Thyroid gland (tissue), 4 donors: ENCODE measurements around the gene NKIRAS2. TPM values are rescaled to one million over a fixed set of nuclear protein-coding genes. Genes with fewer than 3 reads are reported as not detected.
A peak's percentile ranks its signal among the peaks of the same experiment; 100 is the strongest.

Source experiments
- DNase-seq, 2 donors: peaks; one replicate each; pipeline ENCODE4 v3.0.0-alpha.2; 2019
- H3K27ac ChIP-seq, 3 donors: fragments of 200-600 bp; sonication (generic); 1 replicate in 2 of 3; 2 replicates in 1 of 3; pipeline ENCODE4 v1.5.1; 2016 to 2019; ENCODE audit warnings: mild to moderate bottlenecking in 1 of 3, moderate library complexity in 1 of 3
- H3K27me3 ChIP-seq: fragments of 200-600 bp; sonication (generic); one replicate; pipeline ENCODE4 v1.5.1; 2019
- H3K36me3 ChIP-seq, 2 donors: fragments of 200-600 bp; sonication (generic); one replicate each; pipeline ENCODE4 v1.5.1; 2016 to 2019
- H3K4me1 ChIP-seq, 2 donors: fragments of 200-600 bp; sonication (generic); one replicate each; pipeline ENCODE4 v1.5.1; 2017 to 2019
- H3K4me3 ChIP-seq, 3 donors: fragments of 200-600 bp; sonication (generic); replicated peaks in 1 of 3; 1 replicate in 2 of 3; 2 replicates in 1 of 3; pipeline ENCODE4 v1.5.1; 2016; ENCODE audit warnings: mild to moderate bottlenecking in 1 of 3
- H3K9me3 ChIP-seq: fragments of 200-600 bp; sonication (generic); one replicate; pipeline ENCODE4 v1.5.1; 2017
- POLR2A ChIP-seq, 2 donors: fragments of 450-650 bp; IDR thresholded peaks; one replicate each; pipeline ENCODE4 v1.6.1; 2017; ENCODE audit warnings: antibody characterized with exemption in 2 of 2, mild to moderate bottlenecking in 2 of 2, moderate library complexity in 1 of 2
- WGBS, 2 donors: methylation state at CpG; one replicate each; pipeline ENCODE4 v1.1.5; 2017; 5-methylcytosine and 5-hydroxymethylcytosine counted together
- intact Hi-C: fragments of 100-400 bp; cut with DNase I; formaldehyde crosslinking; loops from one replicate; pipeline ENCODE4 v1.15.1; 2023
- total RNA-seq, 4 donors: library from RNA; depleted of rRNA; stranded (reverse); fragments of >200 nt; gene quantifications; one replicate each; pipeline ENCODE4 v1.2.3, GENCODE V29; 2016
- TF ChIP-seq, protein P1 (sequence below), 6 experiments: fragments of 200-600 bp in 3 of 6; fragments of 450-650 bp in 3 of 6; sonication (generic) in 3 of 6; IDR thresholded peaks; one replicate each; pipeline ENCODE4 v1.5.1; 2016 to 2019; ENCODE audit warnings: antibody characterized with exemption in 6 of 6, mild to moderate bottlenecking in 2 of 6, inconsistent platforms in 1 of 6, moderate library complexity in 1 of 6

The NKIRAS2 gene
- total RNA-seq, 4 donors from 2014 or later: 23.6 to 34.6 (median 26.6) TPM

DNA sequence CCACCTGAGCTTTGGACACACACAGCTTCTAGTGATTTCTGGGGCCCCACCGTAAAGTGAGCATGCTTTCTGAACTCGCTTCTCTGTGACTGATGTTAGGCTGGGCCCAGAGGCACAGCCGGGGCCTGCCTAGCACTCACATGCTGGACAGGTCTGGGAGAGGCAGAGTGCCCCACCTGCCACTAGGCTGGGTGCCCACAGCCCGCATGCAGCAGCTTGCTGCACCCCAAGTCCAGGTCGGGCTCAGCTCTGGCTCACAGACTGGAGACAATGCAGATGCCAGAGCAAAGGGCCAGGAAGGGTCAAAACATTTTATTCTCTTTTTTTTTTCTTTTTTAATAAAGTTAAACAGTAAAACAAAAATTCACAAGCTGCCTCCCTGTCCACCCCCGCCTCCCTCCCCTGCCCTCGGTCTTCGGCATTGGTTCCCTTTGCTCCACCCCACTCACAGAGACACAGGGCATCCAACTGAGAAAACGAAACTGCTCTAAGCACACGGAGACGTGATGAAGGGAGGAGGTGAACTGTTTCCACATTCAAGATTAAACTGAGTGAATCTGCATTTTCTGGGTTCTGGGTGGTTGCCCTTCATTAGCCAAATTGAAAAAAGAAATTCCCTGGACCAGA is 43.6 kb upstream of the NKIRAS2 start:
- no peak for TF ChIP-seq POLR2A (IDR thresholded peaks at IDR 0.05)
- TF ChIP-seq, protein P1, sequence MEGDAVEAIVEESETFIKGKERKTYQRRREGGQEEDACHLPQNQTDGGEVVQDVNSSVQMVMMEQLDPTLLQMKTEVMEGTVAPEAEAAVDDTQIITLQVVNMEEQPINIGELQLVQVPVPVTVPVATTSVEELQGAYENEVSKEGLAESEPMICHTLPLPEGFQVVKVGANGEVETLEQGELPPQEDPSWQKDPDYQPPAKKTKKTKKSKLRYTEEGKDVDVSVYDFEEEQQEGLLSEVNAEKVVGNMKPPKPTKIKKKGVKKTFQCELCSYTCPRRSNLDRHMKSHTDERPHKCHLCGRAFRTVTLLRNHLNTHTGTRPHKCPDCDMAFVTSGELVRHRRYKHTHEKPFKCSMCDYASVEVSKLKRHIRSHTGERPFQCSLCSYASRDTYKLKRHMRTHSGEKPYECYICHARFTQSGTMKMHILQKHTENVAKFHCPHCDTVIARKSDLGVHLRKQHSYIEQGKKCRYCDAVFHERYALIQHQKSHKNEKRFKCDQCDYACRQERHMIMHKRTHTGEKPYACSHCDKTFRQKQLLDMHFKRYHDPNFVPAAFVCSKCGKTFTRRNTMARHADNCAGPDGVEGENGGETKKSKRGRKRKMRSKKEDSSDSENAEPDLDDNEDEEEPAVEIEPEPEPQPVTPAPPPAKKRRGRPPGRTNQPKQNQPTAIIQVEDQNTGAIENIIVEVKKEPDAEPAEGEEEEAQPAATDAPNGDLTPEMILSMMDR (IDR thresholded peaks at IDR 0.05): no peak
- WGBS, 2 donors: 74 to 75% methylated on average over 9 to 11 of the region's 11 CpGs
- H3K36me3 ChIP-seq: peaks cover 67 to 73% of the 10 kb centered on the region in 2 donors

DNA sequence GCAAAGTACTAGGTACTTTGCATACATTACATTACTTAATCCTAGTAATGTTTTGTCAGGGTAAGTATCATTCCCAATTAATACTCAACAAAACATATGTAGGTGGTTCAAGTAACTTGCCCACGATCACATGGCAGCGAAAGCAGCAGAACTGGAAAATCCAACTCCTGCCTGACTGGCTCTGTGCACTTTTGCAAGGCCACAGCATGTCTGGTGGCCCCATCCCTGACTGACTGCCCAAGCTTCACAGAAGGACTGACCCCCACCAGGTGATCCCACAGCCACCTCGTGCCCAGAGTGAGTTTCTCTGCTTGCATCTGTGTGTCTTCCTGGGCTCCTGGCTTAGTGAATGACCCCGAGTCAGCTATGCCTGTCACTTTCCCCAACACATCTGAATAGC is 41.9 kb upstream of the NKIRAS2 start:
- Histone ChIP-seq H3K4me3 (no peak overlapping the region), H3K9me3 (no peaks in the 10 kb centered on the region), H3K27ac (no peak overlapping the region), H3K27me3 (no peaks in the 10 kb centered on the region), H3K36me3 (peaks cover 75 to 83% of the 10 kb centered on the region in 2 donors), H3K4me1 (peaks cover 0 to 14% of the 10 kb centered on the region in 2 donors)
- TF ChIP-seq, protein P1 (IDR thresholded peaks at IDR 0.05): no peak
- TF ChIP-seq POLR2A (IDR thresholded peaks at IDR 0.05): no peak
- intact Hi-C loops: no loop called here
- WGBS, 2 donors: 63 to 65% methylated on average over 4 of the region's 4 CpGs
- DNase-seq: peak; percentile 65 to 78

More for the DNA sequence above, 43.6 kb upstream of the NKIRAS2 start:
- Histone ChIP-seq H3K4me3 (no peak overlapping the region), H3K27ac (peak overlapping the region in 1 of 3 donors; percentile 10), H3K9me3 (no peaks in the 10 kb centered on the region), H3K27me3 (no peaks in the 10 kb centered on the region), H3K4me1 (peaks cover 0 to 14% of the 10 kb centered on the region in 2 donors)
- intact Hi-C loops: no loop called here
- DNase-seq: peak; percentile 37 to 44

DNA sequence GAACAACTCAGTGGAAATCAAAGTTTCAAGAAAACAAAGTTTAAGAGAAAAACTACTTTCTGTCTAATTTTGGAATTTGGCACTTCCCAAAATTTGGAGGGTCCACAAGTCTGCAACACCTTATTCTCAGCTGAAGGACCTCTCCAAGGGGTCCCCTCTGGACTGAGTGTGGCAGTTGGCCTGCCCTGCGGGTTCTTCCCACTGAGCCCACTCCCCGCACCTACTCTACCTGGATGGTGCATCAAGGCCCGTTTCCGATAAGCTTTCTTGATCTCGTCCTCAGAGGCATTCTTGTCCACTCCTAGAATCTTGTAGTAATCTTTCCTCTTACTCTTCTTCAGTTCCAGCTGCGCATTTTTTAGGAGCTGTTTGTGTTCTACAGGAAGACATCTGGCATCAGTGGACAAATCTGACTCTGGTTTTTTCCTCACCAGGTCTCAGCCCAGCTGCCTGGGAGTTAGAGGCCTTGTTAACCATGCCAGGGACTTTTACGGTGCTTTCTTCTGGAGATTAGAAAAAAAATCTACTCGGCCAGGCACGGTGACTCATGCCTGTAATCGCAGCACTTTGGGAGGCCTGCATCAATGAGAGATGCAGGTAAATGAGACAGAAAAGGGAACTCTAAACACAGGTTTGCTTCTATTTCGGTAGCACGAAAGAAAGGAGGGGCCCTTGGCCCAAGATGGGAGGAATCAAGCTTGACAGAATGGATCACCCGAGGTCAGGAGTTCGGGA is 37.7 kb upstream of the NKIRAS2 start:
- no peaks in the 10 kb centered on the region for H3K27me3 ChIP-seq
- H3K4me3 ChIP-seq: no peak overlapping the region
- H3K9me3 ChIP-seq: no peaks in the 10 kb centered on the region
- H3K4me1 ChIP-seq: peaks cover 0 to 4% of the 10 kb centered on the region in 2 donors
- H3K27ac ChIP-seq: no peak overlapping the region
- TF ChIP-seq, protein P1 (IDR thresholded peaks at IDR 0.05): no peak
- TF ChIP-seq POLR2A (IDR thresholded peaks at IDR 0.05): no peak
- no peak for DNase-seq
- H3K36me3 ChIP-seq: peaks cover 62 to 74% of the 10 kb centered on the region in 2 donors
- intact Hi-C loops: no loop called here
- 78 to 86% methylated on average over 14 of the region's 14 CpGs for WGBS, 2 donors

DNA sequence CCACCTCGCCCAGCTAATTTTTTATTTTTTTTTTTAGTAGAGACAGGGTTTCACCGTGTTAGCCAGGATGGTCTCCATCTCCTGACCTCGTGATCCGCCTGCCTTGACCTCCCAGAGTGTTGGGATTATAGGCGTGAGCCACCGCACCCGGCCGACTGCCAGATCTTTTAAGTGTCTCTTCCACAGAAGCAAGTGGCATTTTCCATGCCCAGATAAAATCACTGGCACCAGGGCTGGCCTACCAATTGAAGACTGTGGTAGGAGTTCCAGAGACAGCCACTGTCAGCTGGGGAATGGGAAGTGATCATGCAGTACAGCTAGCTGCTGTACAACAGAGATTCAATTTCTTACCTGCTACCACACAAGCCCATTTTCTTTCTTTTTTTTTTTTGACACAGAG is 35.4 kb upstream of the NKIRAS2 start:
- intact Hi-C loops: no loop called here
- no peak overlapping the region for H3K4me3 ChIP-seq
- H3K9me3 ChIP-seq: no peaks in the 10 kb centered on the region
- no peaks in the 10 kb centered on the region for H3K4me1 ChIP-seq
- 98% methylated on average over 8 of the region's 8 CpGs for WGBS, 2 donors
- no peaks in the 10 kb centered on the region for H3K27me3 ChIP-seq
- no peak for DNase-seq
- no peak overlapping the region for H3K27ac ChIP-seq
- TF ChIP-seq, protein P1 (IDR thresholded peaks at IDR 0.05): no peak
- no peak for TF ChIP-seq POLR2A (IDR thresholded peaks at IDR 0.05)
- H3K36me3 ChIP-seq: peaks cover 71 to 84% of the 10 kb centered on the region in 2 donors

DNA sequence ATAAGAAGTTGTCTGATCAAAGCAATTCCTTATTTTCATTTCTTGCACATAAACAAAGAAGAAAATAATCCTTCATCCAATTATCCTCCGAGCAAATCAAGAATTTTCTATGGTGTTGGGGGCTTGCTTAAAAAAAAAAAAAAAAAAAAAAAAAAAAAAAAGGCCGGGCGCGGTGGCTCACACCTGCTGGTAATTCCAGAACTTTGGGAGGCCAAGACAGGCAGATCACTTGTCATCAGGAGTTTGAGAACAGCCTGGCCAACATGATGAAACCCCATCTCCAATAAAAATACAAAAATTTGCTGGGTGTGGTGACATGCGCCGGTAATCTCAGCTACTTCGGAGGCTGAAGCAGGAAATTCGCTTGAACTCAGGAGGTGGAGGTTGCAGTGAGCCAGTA is 34.0 kb upstream of the NKIRAS2 start:
- Histone ChIP-seq H3K4me3 (no peak overlapping the region), H3K4me1 (no peaks in the 10 kb centered on the region), H3K36me3 (peaks cover 69 to 76% of the 10 kb centered on the region in 2 donors), H3K27ac (no peak overlapping the region), H3K9me3 (no peaks in the 10 kb centered on the region), H3K27me3 (no peaks in the 10 kb centered on the region)
- TF ChIP-seq POLR2A (IDR thresholded peaks at IDR 0.05): no peak
- TF ChIP-seq, protein P1 (IDR thresholded peaks at IDR 0.05): no peak
- DNase-seq: no peak
- 95 to 97% methylated on average over 8 of the region's 8 CpGs for WGBS, 2 donors
- intact Hi-C loops: no loop called here
